ENCODE results near the gene ATF2.
A peak's percentile ranks its signal among the peaks of the same experiment; 100 is the strongest.

ATF2 gene, protein sequence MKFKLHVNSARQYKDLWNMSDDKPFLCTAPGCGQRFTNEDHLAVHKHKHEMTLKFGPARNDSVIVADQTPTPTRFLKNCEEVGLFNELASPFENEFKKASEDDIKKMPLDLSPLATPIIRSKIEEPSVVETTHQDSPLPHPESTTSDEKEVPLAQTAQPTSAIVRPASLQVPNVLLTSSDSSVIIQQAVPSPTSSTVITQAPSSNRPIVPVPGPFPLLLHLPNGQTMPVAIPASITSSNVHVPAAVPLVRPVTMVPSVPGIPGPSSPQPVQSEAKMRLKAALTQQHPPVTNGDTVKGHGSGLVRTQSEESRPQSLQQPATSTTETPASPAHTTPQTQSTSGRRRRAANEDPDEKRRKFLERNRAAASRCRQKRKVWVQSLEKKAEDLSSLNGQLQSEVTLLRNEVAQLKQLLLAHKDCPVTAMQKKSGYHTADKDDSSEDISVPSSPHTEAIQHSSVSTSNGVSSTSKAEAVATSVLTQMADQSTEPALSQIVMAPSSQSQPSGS

DNA sequence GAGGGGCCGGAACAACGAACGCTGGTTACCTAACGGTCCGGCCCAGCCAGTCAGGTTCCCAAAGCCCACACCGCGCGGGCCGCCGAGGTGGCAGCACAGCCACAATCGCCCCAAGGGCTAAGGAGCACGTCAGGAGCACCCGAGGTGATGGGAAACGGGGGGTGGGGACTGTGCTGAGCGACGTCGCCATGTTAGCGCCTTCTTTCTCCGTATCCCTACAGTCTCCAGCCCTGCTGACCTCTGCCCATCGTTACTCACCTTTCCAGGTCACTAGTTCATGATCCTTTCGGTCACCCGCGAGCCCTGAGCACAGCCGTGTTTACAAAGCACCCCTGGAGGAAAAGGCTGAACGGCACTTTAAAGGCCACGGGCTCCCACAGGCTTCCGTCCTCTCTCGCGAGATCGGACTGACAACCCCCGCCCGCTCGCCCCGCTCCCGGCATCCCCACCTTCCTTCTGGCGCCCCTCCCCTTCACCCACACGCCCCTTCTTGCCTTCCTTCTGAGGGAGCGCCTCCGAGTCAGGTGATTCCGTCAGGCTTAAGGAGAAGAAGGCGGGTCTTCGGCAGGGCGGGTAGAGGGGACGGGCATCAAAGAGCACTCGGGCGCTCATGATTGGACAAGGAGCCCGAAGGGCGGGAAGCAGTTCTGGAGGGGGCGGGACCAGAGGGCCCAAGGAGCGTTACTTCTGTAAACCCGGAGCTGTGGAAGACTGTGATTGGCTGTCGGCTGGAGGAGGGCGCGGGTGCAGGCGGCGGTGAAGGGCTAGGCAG is at the start of gene ATF2:
TSS of gene ATF2 (minus strand) at position 412 of the 772 bp plus-strand sequence. CDS start 31,760 bp downstream, outside the sequence.
- DNase-seq: peak; percentile 97

DNA sequence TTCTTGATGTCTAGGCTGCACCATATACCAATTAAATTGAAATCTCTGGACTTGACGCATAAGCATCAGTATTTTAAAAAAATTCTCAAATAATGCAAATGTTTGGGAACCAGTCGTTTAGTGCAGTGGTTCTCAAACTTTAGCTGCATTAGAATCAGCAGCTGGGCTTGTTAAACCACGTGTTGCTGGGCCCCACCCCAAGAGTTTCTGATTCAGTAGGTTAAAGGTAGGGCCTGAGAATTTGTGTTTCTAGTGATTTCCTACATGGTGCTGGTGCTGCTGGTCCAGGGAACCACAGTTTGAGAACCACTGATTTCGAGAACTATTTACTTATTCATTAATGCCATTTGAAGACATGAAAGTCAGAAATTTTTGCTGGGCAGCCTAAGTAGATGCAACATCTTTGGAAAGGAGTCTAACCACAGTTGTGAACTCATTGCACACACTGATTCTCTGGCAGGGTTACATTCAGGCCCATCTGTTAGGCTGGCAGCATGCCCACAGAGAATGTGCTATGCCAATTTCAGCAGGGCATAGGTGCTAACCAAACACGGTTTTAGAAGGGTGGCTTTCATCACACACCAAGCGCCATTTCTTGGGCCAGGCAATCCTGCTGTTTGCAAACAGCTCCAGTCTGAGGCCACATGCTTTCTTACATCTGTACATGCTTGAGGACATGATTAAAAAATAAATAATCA is 39.9 kb upstream of the ATF2 start:
- peak; percentile 87 for DNase-seq

- DNase-seq: no peak
These were observed 38.9 kb upstream of the ATF2 start for GRCh38 chr2:175206866-175207265.

- DNase-seq: no peak
These were observed 37.5 kb upstream of the ATF2 start for GRCh38 chr2:175205523-175205922.

DNA sequence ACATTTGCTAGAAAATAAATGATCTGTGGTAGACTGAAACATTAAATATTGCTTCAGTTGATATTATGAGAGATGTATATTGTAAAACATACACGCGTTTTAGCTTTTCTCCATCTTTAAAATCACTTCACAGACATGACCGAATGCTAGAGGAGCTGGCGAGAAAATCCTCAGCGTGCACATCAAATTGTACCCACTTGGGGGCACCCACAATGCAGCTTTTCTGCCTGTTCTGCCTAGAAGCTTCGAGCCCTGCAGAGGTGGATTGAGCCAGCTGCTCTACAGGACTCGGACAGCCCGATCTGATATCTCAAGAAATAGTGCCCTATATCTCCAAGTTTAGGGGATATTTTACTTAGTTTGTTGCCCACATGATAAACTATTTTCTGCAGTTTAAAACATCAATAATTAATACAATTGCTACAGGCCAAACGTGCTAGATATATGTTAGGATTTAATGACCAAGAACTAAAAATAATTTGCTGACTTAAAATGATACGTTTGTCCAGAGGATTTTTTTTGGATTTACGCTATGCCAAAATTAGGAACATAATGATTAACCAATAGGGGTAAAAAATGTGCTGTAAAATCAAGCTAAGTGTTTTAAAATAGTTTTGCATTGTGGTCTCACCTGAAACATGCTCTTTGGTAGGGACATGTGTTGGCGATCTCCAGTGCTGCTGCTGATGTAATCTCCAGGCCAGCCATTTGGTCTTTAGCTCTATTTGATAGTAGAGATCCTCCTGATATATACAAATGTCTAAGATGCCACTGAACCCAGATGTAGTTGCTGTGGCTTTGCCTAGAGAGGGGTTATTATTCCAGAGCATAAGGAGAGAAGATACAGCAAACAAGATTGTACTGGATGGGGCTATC is 35.9 kb upstream of the ATF2 start:
- peak; percentile 67 for DNase-seq

GRCh38 chr2:175195012-175195411 is 27.0 kb upstream of the ATF2 start:
- DNase-seq: no peak

DNA sequence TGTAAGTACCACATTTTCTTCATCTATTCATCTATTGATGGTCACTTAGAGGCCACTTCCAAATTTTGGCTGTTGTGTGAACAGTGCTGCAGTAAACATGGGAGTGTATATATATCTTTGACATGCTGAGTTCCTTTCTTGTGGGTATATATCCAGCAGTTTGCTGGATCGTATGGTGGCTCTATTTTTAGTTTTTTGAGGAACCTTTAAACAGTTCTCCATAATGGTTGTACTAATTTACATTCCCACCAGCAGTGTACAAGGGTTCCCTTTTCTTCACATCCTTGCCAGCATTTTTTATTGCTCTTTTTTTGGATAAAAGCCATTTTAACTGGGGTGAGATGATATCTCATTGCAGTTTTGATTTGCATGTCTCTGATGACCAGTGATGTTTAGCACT is 20.8 kb upstream of the ATF2 start:
- DNase-seq: no peak

DNA sequence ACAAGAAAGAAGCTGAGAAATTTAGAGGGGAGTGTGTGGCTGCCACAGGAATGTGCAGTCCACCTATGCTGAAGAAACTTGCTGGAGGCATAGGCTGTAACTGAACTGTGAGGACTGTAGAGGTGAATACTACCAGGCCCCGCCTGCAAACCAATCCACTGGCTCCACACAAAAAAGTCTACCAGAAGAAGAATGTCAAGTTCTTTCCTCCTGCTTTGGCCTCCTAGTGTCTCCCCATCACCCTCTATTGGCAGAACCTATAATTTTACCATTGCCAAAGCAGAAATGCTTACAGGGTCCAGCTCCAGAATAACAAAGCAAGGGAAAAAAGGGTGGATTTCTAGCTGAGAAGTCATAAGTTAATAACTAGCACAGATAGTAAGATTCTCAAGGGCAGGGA is 19.4 kb upstream of the ATF2 start:
- DNase-seq: no peak

DNA sequence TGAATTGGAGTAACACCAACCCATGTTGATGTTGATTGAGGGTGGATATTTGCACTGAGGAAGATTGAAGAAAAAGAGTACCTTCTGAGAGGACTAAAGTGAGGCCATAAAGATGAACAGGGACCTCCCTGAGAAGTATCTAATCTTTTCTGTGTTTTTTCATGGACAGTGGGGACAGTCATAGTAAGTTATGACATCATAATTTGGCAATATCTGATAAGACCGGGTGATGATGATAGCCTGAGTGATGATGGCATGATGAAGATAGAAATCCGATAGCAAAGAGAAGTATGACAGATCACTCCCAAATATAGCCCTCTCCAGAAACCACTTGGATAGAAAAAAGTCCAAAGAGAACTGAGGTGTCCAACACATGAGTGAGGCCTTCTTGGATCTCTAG is 15.7 kb upstream of the ATF2 start:
- DNase-seq: no peak

DNA sequence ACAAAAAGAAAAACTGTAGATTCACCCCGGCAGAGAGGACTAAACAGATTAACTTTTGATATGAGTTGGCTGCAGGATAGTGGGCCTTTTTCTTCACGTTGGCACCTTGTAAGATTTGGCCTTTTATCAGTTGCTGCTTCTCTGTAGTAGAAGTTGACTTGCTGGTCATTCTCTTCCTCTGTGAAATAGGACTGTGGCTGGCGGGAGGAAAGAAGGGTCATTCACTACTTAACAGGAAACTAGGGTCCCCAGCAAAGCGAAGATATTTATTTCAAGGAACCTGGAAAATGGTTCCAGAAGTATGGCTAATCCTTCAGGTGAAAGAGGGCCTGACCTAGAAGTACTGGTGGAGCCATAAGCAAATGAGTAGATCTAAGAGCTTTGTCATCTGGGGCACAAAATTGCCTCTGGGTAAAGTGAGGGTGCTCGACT is 13.9 kb upstream of the ATF2 start:
- no peak for DNase-seq

- peak; percentile 90 for DNase-seq
These were observed 13.3 kb upstream of the ATF2 start, which contains the start of gene ATP5MC3 for GRCh38 chr2:175181104-175181876. Gene ATP5MC3 (minus strand): TSS chr2:175181710. CDS start chr2:175181393, 317 bp downstream.

GRCh38 chr2:175180701-175181103 is 12.7 kb upstream of the ATF2 start:
- peak; percentile 11 for DNase-seq

- no peak for DNase-seq
These were observed 8.6 kb upstream of the ATF2 start for GRCh38 chr2:175176624-175177023.

DNA sequence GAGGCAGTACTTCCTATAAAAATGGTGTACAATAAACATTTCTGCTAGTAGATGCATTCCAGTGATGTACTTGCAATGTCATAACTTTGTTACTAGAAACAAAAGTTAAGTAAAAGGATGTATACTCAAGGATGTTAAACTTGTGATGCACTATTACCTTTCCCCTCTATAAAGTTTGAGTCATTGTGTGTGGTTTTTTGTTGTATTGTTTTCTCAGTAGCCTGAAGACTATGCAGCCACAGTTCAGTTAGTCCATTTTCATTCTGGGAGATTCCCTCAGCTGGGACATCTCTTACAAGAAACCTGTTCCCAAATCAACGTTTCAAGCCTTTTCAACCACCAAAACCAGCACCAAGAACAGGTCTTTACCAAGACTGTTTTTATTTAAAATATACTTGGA is 7.9 kb upstream of the ATF2 start:
- no peak for DNase-seq

DNA sequence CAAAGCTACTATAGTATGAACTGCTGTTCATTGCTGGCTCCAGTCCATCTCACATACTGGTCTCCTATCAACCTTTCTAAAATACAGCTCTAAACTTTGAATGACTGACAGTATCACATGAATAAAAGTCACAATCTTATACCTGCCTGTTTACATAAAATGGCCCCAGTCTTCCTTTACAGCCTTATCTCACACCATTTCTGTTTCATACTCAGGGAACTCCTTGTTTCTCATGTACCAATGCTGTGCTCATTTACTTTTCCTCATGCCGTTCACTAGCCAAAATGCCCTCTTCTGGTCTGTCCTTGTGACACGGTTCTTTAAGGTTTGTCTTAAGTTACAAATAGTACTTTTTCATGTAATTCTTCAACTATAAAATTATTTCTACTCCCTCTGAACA is 7.3 kb upstream of the ATF2 start:
- DNase-seq: no peak

DNA sequence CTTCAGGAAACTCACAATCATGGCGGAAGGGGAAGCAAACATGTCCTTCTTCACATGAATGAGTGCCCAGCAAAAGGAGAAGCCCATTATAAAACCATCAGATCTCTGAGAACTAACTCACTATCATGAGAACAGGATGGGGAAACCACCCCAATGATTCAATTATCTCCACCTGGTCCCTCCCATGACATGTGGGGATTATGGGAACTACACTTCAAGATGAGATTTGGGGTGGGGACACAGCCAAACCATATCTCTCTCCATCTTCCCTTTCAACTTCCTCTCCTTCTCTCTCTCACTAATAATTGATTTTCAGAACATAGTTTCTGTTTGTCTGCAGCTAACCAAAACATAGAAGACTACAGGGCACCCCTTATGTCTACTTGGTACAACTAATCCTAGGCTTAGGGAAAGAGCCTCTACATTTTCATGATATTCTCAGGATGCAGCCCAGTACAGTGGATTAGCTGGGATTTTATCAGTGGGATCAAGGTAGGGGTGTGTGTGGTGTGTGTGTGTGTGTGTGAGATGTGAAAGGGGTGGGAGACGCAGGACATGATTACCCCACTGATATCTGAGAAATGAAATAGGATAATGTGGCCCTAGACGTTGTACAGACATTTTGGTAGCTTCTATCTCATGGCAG is 2.8 kb upstream of the ATF2 start:
- no peak for DNase-seq

DNA sequence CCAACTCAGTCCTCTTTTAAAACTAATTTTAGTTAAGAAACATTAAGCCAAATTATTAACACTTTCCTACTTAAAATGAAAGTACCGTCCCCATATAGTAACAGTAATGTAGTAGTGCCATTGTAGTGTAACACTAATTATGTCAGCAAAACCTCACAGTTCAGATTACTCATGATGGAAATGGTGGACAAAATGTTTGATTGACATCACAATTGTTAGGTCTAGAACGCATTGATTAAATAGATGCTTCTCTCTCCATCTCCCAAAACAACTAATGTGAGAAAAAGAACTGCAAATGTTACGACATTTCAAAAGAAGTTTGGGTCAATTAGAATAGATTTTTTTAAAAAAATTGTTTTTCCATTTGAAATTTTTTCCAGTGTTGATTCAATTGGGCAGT is 1.2 kb upstream of the ATF2 start:
- no peak for DNase-seq

- no peak for DNase-seq
These were observed 552 bp upstream of the ATF2 start for GRCh38 chr2:175168564-175168945.

GRCh38 chr2:175167076-175167791 is 769 bp downstream of the ATF2 start:
- peak; percentile 38 for DNase-seq

- DNase-seq: no peak
These were observed 1.7 kb downstream of the ATF2 start for GRCh38 chr2:175166216-175166824.

Measured in NCI-H1092 treated with DMSO at 0.1 percent for 48 hours (cell line).